Skin epidermis (tissue), 12 donors: ENCODE results near the gene SULT2B1.
"Not testable (repeated sequence)": the region's sequence is repeated elsewhere in the genome, so short reads cannot be mapped to it uniquely, and the experiment has no call there.

ENCODE experiments used
- H3K27ac ChIP-seq, 21 experiments: fragments of 200-600 bp; sonication (generic) in 11 of 21; one replicate each; pipeline ENCODE4 v1.5.0; 2020; ENCODE audit warnings: mild to moderate bottlenecking in 3 of 21, inconsistent platforms in 2 of 21, moderate library complexity in 2 of 21
- H3K4me3 ChIP-seq, 7 experiments: fragments of 200-600 bp; sonication (generic) in 2 of 7; one replicate each; pipeline ENCODE4 v1.5.0; 2020; ENCODE audit warnings: inconsistent platforms in 2 of 7, mild to moderate bottlenecking in 2 of 7, moderate library complexity in 1 of 7

The SULT2B1 gene

DNA sequence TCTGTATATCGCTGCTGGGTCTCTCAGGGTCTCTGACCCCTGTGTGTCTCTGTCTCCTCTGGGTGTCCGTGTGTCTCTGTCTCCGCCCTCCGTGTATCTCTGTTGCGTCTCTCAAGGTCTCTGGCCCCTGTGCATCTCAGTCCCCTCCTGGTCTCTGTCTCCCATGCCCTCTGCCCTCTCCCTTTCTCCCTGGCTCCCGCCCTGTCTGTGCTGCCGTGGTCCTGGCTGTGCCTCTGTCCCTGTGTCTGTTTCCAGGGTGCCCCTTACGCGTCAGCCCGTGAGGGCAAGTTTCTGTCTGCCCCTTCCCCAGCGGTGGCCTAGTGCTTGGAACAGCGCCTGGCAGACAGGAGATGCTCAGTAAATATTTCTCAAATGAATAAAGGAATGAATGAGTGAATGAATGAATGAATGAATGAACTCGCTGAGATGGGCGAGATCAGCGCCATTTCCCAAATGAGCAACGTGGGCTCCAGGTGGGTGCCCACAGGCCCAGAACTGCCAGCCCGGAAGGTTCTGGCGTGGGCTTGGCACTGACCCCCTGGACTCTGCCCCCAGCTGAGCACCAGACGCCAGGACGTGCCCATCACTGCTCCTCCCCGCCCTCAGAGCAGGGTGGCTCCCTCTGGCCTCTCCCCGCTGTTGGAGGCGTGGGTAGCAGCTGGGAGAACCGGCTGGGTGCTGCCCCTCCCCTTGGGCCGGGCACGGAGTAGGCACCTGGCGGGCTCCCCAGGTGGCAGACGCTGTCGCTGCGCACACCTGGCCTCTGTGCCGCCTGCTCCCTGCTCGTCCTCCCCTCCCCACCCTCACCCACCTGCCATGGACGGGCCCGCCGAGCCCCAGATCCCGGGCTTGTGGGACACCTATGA lies at the start of gene SULT2B1:
Gene SULT2B1 (plus strand): TSS at position 736 of the 866 bp plus-strand sequence. CDS start 81 bp downstream, at position 817.
- Histone ChIP-seq H3K27ac (peak within 1 kb of the TSS in 18 of 21 experiments; percentile 7 to 91 (median 72)), H3K4me3 (peak within 1 kb of the TSS; percentile 16 to 36 (median 26))

DNA sequence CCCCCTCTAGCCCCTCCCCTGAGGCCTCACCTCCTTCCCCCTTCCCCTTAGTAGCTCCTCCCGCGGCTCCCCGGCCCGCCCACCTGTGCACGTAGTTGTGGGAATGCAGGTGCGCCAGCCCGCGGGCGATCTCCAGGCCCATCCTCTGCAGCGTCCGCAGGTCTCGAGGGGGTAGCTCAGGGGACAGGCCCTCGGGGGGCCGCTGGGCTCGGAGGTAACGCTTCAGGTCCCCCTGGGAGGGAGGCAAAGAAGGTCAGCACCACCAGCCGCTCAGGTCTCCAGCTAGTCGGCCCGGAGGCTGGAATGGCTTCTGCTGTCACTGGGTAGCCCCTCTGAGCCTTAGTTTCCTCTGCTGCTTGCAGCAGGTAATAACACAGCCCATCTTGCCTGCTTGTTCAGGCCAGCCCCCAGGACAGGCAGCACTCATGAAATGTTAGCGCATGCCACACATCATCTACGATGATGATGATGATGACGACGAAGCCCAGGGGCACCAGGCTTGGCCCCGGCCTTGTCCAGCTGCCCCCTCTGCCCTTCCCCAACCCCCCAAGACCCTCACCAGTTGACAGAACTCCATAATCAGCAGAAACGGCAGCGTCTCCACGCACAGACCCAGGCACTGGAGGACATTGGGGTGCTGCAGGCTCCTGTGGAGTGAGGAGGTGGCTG lies 49.5 kb upstream of the SULT2B1 start:
- Histone ChIP-seq H3K27ac (no peak overlapping the region), H3K4me3 (no peak overlapping the region)

DNA sequence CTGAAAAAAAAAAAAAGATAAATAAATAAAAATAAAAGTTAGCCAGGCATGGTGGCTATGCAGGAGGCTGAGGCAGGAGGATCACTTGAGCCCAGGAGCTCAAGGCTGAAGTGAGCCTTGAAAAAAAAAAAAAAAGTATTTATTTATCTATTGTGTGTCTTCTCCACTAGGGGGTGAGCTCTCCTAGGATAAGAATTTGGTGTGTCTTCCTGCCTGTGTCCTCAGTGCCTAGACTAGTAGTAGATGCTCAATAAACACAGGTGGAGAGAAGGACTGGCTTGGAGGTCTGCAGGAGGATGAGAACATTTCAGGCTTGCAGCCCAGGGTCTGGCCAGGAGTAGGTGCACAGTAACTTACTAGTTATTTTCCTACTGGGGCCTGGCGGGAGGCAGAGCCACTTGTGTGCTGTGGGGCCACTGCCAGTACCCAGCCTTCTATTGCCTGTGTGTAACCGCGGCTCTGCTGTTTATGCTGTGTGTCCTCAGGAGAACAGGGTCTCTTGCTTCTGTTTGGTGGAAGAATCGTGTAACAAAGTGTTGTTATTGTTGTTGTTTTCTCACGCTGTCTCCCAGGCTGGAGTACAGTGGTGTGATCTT lies 45.7 kb upstream of the SULT2B1 start:
- Histone ChIP-seq H3K27ac (no peak overlapping the region), H3K4me3 (no peak overlapping the region)

DNA sequence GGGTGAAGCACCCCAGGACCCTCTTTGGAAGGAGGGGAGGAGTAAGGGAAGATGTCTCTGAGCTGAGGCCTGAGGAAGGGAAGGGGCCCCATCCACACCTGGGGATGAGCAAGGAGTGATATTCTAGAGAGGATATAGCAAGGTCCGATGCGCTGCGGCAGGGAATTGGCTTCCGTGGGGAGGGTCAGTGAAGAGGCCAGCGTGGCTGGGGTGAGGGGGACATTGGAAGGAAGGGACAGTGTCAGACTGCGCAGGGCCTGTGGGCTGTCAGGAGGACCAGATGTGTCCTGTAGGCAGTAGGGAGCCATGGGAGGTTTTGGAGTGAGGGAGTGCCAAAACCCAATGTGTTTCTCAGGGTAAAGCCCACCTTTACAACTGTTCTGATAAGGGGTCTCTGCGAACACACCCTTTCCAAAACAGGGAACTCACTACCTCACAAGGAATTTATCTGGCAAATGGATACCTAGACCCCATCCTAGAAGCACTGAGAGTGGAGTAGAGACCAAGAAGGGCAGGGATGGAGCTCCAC lies 44.0 kb upstream of the SULT2B1 start:
- Histone ChIP-seq H3K4me3 (no peak overlapping the region), H3K27ac (no peak overlapping the region)

DNA sequence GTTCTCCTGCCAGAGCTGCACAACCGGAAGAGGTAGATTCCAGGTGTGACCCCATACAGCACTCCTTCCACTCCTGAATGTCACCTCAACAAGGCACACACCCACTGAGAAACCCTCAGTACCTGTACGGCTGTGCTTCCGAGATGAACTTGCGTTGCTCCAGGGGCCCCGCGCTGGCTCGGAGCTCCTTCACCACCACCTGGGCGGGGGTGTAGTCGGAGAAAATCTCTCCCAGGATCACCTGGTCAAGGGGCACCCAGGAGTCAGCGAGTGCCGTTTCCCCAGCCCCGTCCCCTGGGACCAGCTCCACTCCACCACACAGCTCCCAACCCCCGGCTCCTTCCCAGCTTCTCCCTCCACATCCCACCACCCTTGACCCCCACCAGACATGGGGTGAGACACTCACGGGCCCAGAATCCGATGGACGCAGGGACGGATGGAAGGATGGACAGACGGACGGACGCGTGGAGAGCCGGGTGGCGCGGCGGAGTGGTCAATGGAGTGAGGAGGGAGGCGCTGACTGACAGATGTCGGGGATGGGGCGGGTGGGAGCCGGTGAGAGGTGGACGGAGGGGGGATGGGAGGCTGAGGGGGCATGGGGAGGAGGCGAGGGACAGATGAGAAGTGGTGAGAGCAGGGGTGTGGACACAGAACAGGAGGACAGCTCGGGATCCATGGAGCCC lies 43.1 kb upstream of the SULT2B1 start:
- Histone ChIP-seq H3K4me3 (no peak overlapping the region), H3K27ac (no peak overlapping the region)

DNA sequence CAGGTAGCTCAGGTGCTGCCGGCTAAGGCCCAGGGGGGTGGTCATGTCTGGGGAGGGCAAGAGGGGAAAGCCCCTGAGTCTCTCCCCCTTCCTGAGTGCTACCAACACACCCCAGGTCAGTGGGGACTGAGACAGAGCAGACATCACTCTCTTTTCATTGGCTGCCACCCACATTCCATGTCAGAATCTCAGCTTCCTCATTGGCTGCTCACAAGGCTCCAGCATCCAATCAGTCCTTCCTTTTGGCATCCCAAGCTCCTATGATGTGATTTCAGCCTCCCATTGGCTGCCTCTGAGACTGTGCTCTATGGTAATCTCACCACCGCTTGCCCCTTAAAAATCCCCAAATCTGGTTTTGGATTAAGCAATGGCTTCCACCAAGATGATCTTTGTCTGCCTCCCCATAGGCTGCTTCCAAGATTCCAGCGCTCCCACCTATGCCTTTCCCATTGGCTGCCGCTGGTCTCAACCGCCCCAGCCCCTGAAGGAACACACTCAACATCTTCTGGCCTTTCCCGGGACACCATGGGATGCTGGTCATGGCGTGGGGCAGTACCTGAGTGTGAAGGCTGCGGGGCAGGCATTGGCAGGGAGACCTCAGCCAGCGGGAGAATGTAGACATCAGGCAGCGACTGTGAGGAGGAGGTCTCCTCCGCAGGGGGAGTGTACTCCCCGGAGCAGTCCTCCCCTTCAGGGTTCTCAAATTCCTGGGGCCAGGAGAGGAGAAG lies 42.3 kb upstream of the SULT2B1 start:
- Histone ChIP-seq H3K27ac (no peak overlapping the region), H3K4me3 (no peak overlapping the region)

DNA sequence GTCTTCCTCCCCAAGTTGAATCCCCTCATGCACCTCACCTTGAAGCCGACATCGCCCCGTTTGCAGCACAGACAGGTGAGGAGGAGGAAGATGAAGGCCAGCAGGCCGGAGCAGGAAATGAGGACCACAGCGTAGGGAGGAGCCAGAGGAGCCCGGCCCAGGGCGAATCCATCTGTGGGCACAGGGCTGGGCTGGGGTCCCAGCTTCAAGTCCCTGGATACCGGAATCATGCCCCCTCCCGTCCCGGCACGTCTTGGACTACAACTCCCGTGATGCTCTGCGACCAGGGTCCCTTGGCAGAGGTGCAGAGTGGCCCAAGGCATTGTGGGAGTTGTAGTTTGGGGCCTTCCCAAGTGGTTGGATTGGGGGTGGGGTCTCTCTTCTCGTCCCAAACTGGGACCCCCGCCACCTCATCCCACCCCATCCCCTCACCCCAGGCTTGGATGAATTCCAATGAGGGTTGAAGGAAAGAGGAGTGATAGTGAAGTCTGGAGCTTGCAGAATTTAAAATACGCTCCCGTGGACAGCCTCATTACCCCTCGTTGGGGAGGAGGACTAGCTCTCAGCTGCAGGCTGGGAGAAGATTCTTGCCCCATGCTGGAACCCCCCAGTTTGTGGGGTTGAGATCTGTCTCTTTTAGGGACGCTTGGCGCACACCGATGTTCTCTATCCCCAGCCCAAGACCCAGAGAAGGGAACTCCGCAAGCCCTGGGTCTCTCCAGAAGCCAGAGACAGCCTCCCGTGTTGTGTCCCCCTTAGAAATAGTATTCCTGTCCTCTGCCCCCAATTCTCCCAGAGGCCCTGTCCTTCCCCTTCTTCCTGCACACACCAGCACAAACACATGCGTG lies 41.3 kb upstream of the SULT2B1 start:
- peak overlapping the region in 4 of 7 experiments; percentile 9 to 30 (median 20) for H3K4me3 ChIP-seq

DNA sequence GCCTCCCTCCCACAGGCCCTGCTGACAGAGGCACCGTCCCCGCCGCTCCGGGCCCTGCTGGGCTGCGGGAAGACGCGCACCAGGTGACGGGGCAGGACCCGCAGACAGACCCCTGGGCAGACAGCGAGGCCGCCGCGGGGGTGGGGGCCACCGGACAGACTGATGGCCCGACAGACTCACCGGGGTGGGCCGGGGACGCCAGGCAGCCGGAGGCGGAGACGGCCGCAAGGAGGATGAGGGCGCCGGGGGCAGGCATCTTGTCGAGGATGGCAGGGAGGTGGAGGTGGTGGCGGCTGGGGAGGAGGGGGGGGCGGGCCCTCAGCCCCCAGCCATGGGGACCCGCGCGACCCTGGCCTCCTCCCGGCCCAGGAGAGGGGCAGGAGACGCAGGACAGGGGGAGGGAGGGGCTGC lies 40.6 kb upstream of the SULT2B1 start:
- peak overlapping the region in 3 of 21 experiments; percentile 21 to 30 (median 27) for H3K27ac ChIP-seq
- H3K4me3 ChIP-seq = peak overlapping the region in 4 of 7 experiments; percentile 9 to 30 (median 20)

More for the DNA sequence above, 41.3 kb upstream of the SULT2B1 start:
- peak overlapping the region in 3 of 21 experiments; percentile 21 to 30 (median 27) for H3K27ac ChIP-seq

DNA sequence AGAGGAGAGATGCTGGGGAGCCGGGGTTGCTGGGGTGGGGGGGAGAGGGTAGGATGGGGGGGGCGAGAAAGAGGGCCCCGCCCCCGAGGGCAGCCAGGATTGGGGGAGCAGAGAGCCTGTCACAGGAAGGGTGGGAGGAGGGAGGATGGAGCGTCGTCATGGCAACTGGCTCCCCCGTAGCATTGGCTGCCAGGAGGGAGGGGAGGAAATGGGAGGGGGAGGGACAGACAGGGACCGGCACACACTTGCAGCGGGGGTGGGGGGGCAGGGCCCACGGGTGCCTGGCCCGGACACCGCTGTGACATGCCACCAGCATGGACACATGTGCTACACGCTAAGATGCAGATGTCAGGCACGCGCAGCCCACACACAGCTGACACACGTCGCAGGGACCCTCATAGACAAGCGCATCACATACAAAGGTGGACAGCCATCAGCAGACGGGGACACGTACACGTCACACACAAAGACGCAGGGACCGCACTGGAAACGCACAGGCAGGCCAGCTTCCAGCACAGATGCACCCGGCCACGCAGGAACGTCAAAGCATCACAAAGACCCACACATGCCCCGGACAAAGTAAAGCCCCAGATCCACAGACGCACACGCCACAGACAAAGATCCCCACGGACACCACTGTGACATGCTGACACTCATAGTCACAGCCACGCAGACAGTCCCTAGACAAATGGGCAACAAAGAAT lies 40.0 kb upstream of the SULT2B1 start, which contains the start of gene LMTK3:
Gene LMTK3 (minus strand): TSS at position 36 of the 704 bp plus-strand sequence. CDS start 259 bp downstream, outside the sequence.
- Histone ChIP-seq H3K27ac (peak within 1 kb of the TSS in 3 of 21 experiments; percentile 27 to 42 (median 30)), H3K4me3 (peak within 1 kb of the TSS in 4 of 7 experiments; percentile 9 to 30 (median 20))

DNA sequence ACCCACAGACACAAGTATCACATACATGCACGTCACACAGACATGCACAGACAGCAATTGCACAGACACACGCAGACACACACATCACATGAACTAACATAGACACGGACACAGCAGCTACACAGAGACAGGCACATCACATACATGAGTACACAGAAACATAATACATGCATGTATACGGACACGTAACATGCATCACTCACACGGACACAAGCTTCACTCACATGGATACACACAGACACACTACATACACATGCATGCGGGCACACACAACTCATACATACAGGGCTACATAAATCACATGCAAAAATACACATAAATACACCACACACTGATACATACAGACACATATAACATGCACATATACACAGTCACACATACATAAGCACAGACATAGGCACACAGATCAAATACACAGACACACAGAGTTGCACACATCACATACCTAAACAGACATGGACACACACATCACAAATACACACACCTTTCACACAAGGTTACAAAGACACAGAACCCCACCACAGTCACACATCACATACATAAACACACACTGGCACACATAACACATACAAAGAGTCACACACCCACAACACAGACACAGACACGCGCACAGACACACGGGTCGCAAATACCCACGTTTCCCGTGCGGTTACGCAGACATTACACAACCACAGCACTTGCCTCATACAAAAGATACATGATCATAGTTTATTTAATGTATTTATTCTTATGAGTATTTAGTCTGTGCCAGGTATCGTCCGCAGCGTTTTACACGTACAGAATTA lies 39.3 kb upstream of the SULT2B1 start:
- peak overlapping the region in 2 of 7 experiments; percentile 48 to 50 for H3K4me3 ChIP-seq

DNA sequence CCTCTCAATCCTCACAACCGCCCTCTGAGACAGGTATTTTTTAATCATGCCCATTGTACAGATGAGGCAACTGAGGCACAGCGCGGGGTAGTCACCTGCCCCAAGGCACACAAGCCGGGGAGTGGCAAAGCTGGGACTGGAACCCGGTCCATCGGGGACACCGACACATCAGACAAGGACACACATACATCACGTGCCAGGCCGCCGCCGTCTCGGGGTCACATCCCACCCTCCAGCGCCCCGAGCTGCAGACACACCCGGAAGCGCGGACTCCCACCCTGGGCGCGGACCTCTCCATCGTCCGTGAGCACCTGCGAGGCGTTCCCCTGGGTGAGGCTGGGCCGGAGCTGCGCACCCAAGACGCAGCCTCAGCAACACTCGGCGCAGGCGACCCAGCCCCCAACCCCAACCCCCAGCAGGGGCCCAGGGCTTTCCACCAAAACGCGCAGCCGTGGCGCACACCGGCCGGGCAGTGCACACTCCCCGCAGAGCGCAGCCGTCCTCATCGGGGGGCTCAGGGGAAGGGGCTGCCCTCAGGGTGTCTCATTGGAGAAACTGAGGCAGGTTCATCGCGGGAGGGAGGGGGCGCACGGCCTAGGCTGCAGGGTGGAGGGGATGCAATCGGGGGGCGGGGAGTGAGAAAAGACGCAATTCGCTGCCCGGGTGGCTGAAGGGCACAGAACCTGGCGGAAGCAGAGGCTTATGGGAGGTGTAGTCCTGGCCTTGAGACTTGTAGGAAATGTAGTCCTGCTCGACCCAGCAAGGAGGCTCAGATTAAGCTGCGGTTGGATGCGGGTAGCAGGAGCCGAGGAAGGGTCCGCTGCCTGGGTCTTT lies 38.5 kb upstream of the SULT2B1 start:
- peak overlapping the region in 13 of 21 experiments; percentile 14 to 77 (median 50) for H3K27ac ChIP-seq

More for the DNA sequence above, 39.3 kb upstream of the SULT2B1 start:
- H3K27ac ChIP-seq = peak overlapping the region in 2 of 21 experiments; percentile 9 to 42

DNA sequence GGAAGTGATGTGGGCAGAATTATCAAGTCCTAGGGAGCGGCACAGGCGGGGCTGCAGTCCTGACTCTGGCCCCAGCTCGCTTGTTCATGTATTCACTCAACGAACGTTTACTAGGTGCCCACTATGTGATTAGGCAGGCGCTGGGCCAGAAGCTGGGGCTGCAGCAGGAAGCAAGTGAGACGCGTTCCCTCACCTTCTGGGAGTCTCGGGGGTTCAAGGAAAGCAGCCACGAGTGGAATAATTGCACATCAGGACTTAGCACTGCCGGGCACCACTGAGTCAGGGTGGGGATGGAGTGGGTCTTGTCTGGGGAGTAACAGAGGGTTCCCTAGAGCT lies 37.9 kb upstream of the SULT2B1 start:
- Histone ChIP-seq H3K27ac (no peak overlapping the region), H3K4me3 (peak overlapping the region in 2 of 7 experiments; percentile 40 to 50)

More for the DNA sequence above, 38.5 kb upstream of the SULT2B1 start:
- H3K4me3 ChIP-seq = peak overlapping the region; percentile 40 to 62 (median 48)

DNA sequence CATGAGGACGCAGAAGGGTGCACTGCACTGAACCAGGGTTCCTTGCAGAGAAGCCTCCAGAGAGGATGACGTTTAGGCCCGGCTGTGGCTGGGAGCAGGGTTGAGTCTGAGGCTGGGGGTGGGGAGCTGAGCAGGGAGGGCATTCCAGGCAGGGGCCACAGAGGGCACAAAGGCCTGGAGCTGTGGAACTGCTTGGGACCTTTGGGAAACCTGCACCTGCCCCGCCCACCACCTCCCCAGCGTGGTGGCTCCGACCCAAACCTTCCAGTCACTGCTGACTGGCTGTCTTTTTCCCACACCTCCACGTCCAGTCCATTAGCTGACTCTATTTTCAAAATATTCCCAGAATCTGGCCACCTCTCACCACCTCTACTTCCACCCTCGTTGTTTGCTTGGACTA lies 35.4 kb upstream of the SULT2B1 start:
- no peak overlapping the region for H3K27ac ChIP-seq
- no peak overlapping the region for H3K4me3 ChIP-seq

DNA sequence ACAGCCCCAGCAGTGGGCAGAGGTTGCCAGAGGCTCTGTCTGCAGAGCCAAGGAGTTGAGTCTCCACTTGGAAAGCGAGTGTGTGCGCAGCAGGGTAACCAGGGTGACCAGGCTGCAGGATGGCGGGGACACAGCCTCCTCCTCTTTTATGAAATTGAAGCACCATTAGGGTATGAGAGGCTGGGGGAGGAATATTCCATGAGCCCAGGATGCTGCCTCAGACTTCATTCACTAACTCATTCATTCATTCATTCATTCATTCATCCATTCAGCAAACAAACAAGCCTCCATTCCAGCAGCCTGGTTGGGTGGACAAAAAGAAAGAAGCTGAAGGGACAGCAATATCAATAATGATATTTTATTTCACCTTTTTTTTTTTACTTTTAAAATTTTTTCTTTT lies 33.8 kb upstream of the SULT2B1 start:
- H3K4me3 ChIP-seq = no peak overlapping the region
- H3K27ac ChIP-seq = no peak overlapping the region

DNA sequence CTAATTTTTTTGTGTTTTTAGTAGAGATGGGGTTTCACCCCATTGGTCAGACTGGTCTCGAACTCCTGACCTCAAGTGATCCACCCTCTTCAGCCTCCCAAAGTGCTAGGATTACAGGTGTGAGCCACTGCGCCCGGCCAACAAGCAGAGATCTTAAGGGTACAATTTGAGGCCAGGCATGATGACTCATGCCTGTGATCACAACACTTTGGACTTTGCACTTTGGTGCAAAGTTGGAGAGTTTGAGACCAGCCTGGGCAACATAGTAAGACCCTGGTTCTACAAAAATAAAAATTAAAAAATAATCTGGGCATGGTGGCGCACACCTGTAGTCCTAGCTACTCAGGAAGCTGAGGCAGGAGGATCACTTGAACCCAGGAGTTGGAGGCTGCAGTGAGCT lies 32.5 kb upstream of the SULT2B1 start:
- not testable (repeated sequence) for H3K4me3 ChIP-seq

DNA sequence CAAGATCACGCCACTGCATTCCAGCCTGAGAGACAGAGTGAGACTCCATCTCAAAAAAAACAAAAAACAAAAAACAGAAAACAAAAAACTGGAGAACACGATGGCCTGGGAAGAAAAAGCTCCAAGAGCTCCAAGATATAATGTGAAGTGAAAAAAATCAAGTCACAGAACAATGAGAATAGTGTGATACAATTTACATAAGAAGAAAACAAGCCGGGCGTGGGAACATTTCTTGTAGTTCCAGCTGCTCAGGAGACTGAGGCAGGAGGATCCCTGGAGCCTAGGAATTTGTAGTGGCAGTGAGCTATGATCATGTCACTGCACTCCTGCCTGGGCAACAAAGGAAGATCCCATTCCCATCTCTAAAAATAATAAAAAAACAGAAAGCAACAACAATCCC lies 31.8 kb upstream of the SULT2B1 start:
- Histone ChIP-seq H3K4me3 (no peak overlapping the region), H3K27ac (no peak overlapping the region)

More for the DNA sequence above, 32.5 kb upstream of the SULT2B1 start:
- H3K27ac ChIP-seq = not testable (repeated sequence)
